Measurements from ENCODE around the gene SSBP3.

SSBP3 gene

GRCh38 chr1:54417123-54417522 lies 10.9 kb upstream of the SSBP3 start:
- H3K4me3 ChIP-seq (ENCODE audit: low read depth, low read length) = no peak overlapping the region
- no peak for DNase-seq (ENCODE audit: low read depth)
- no peak for TF ChIP-seq CTCF (IDR thresholded peaks at IDR 0.05; ENCODE audit: control insufficient read depth, extremely low read depth, insufficient read depth)

- no peak for DNase-seq (ENCODE audit: low read depth)
- TF ChIP-seq CTCF (IDR thresholded peaks at IDR 0.05; ENCODE audit: control insufficient read depth, extremely low read depth, insufficient read depth) = no peak
- H3K4me3 ChIP-seq (ENCODE audit: low read depth, low read length) = no peak overlapping the region
Measured at GRCh38 chr1:54416435-54416834, 10.2 kb upstream of the SSBP3 start.

- TF ChIP-seq CTCF (IDR thresholded peaks at IDR 0.05; ENCODE audit: control insufficient read depth, extremely low read depth, insufficient read depth) = no peak
- DNase-seq (ENCODE audit: low read depth) = no peak
- H3K4me3 ChIP-seq (ENCODE audit: low read depth, low read length) = no peak overlapping the region
Measured at GRCh38 chr1:54415991-54416390, 9.8 kb upstream of the SSBP3 start.

GRCh38 chr1:54415533-54415932 lies 9.3 kb upstream of the SSBP3 start:
- TF ChIP-seq CTCF (IDR thresholded peaks at IDR 0.05; ENCODE audit: control insufficient read depth, extremely low read depth, insufficient read depth) = no peak
- DNase-seq (ENCODE audit: low read depth) = no peak
- H3K4me3 ChIP-seq (ENCODE audit: low read depth, low read length) = no peak overlapping the region

GRCh38 chr1:54413732-54414131 lies 7.5 kb upstream of the SSBP3 start:
- DNase-seq (ENCODE audit: low read depth) = no peak
- TF ChIP-seq CTCF (IDR thresholded peaks at IDR 0.05; ENCODE audit: control insufficient read depth, extremely low read depth, insufficient read depth) = no peak

GRCh38 chr1:54413295-54413694 lies 7.1 kb upstream of the SSBP3 start:
- TF ChIP-seq CTCF (IDR thresholded peaks at IDR 0.05; ENCODE audit: control insufficient read depth, extremely low read depth, insufficient read depth) = no peak
- H3K4me3 ChIP-seq (ENCODE audit: low read depth, low read length) = no peak overlapping the region
- DNase-seq (ENCODE audit: low read depth) = no peak

More at GRCh38 chr1:54413732-54414131, 7.5 kb upstream of the SSBP3 start:
- no peak overlapping the region for H3K4me3 ChIP-seq (ENCODE audit: low read depth, low read length)

- H3K4me3 ChIP-seq (ENCODE audit: low read depth, low read length) = no peak overlapping the region
- DNase-seq (ENCODE audit: low read depth) = no peak
- TF ChIP-seq CTCF (IDR thresholded peaks at IDR 0.05; ENCODE audit: control insufficient read depth, extremely low read depth, insufficient read depth) = no peak
Measured at GRCh38 chr1:54410359-54410758, 4.2 kb upstream of the SSBP3 start.
